Vagina (tissue), 2 donors: ENCODE results near the gene HSDL2. TPM values are rescaled to one million over a fixed set of nuclear protein-coding genes. Genes with fewer than 3 reads are reported as not detected.

Experiments
- DNase-seq, 2 donors: peaks; one replicate each; pipeline ENCODE4 v3.0.0-alpha.2; 2017; ENCODE audit errors: extremely low spot score in 2 of 2
- H3K27ac ChIP-seq: fragments of 200-600 bp; sonication (generic); one replicate; pipeline ENCODE4 v1.5.1; 2019
- H3K27me3 ChIP-seq: fragments of 200-600 bp; sonication (generic); one replicate; pipeline ENCODE4 v1.5.1; 2019
- H3K36me3 ChIP-seq, 2 donors: fragments of 200-600 bp; sonication (generic); one replicate each; pipeline ENCODE4 v1.5.1; 2017 to 2019
- H3K4me1 ChIP-seq: fragments of 200-600 bp; sonication (generic); one replicate; pipeline ENCODE4 v1.5.1; 2019
- H3K4me3 ChIP-seq, 2 donors: fragments of 200-600 bp; sonication (generic); 1 replicate in 1 of 2; 2 replicates in 1 of 2; pipeline ENCODE4 v1.5.1; 2016 to 2019
- H3K9me3 ChIP-seq: fragments of 200-600 bp; sonication (generic); one replicate; pipeline ENCODE4 v1.5.1; 2019
- POLR2A ChIP-seq, 2 donors: fragments of 450-650 bp; IDR thresholded peaks; one replicate each; pipeline ENCODE4 v1.6.1; 2017; ENCODE audit warnings: antibody characterized with exemption in 2 of 2, mild to moderate bottlenecking in 2 of 2, moderate library complexity in 2 of 2
- POLR2AphosphoS5 ChIP-seq, 2 donors: sonication (generic); formaldehyde crosslinking; IDR thresholded peaks; one replicate each; pipeline ENCODE4 v1.9.0; 2017; ENCODE audit warnings: antibody characterized with exemption in 2 of 2, mild to moderate bottlenecking in 2 of 2, low read depth in 1 of 2; ENCODE audit not compliant: insufficient read depth in 1 of 2
- intact Hi-C: fragments of 100-400 bp; cut with DNase I; formaldehyde crosslinking; loops from one replicate; pipeline ENCODE4 v1.15.1; 2023
- total RNA-seq: library from RNA; depleted of rRNA; stranded (reverse); fragments of >200 nt; gene quantifications from one replicate; pipeline ENCODE4 v1.2.3, GENCODE V29; 2016
- TF ChIP-seq, protein P1 (sequence below), 3 experiments: fragments of 450-650 bp in 2 of 3; fragments of 200-600 bp in 1 of 3; sonication (generic) in 1 of 3; IDR thresholded peaks; one replicate each; pipeline ENCODE4 v1.5.1; 2017 to 2019; ENCODE audit warnings: antibody characterized with exemption in 3 of 3, mild to moderate bottlenecking in 2 of 3, moderate library complexity in 2 of 3

The HSDL2 gene
- total RNA-seq, 1 donor from 2014 or later: 25.8 TPM

DNA sequence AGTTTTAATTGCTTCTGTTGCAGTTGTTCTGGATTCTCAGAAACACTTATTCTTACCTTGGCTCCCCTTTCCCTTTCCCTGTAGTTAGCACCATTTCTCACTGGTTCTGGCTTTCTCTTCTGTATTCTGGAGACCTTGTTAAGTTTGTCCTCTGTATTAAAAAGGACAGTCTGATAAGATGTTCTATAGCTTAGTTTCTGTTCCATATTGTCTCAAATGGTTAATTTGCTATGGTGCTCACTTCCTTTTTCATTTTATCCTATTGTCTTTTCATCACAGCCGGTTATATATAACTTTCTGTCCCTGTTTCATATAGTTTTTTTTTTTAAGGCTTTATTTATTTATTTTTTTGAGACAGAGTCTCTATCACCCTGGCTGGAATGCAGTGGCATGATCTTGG, 65.3 kb downstream of the HSDL2 start:
- Histone ChIP-seq H3K9me3 (no peaks in the 10 kb centered on the region), H3K4me1 (peaks cover 17% of the 10 kb centered on the region), H3K27ac (no peak overlapping the region), H3K36me3 (peaks cover 0 to 6% of the 10 kb centered on the region in 2 donors), H3K27me3 (no peaks in the 10 kb centered on the region), H3K4me3 (no peak overlapping the region)
- no peak for DNase-seq
- intact Hi-C loops: no loop called here
- no peak for TF ChIP-seq POLR2AphosphoS5 (IDR thresholded peaks at IDR 0.05; ENCODE audit: insufficient read depth in 1 of 2, low read depth in 1 of 2)
- TF ChIP-seq, protein P1, sequence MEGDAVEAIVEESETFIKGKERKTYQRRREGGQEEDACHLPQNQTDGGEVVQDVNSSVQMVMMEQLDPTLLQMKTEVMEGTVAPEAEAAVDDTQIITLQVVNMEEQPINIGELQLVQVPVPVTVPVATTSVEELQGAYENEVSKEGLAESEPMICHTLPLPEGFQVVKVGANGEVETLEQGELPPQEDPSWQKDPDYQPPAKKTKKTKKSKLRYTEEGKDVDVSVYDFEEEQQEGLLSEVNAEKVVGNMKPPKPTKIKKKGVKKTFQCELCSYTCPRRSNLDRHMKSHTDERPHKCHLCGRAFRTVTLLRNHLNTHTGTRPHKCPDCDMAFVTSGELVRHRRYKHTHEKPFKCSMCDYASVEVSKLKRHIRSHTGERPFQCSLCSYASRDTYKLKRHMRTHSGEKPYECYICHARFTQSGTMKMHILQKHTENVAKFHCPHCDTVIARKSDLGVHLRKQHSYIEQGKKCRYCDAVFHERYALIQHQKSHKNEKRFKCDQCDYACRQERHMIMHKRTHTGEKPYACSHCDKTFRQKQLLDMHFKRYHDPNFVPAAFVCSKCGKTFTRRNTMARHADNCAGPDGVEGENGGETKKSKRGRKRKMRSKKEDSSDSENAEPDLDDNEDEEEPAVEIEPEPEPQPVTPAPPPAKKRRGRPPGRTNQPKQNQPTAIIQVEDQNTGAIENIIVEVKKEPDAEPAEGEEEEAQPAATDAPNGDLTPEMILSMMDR (IDR thresholded peaks at IDR 0.05): no peak
- no peak for TF ChIP-seq POLR2A (IDR thresholded peaks at IDR 0.05)

DNA sequence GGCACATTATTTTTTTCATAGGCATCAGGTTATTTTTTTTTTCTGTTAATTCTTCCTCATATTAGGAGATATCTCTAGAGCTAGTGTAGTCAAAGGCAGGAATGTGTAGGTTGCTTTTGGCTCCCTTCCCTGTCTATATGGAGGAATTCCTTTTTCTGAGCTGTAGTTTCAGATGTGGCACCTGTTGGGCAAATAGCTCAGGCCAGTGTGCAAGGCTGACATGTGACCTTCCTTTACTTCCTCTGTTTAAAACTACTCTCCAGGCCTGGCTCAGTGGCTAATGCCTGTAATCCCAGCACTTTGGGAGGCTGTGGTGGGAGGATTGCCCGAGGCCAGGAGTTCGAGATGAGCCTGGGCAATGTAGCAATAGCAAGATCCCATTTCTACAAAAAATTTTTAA, 66.2 kb downstream of the HSDL2 start:
- H3K4me3 ChIP-seq: no peak overlapping the region
- intact Hi-C loops: no loop called here
- no peaks in the 10 kb centered on the region for H3K9me3 ChIP-seq
- TF ChIP-seq, protein P1 (IDR thresholded peaks at IDR 0.05): no peak
- TF ChIP-seq POLR2A (IDR thresholded peaks at IDR 0.05) (no peak), POLR2AphosphoS5 (IDR thresholded peaks at IDR 0.05; ENCODE audit: insufficient read depth in 1 of 2, low read depth in 1 of 2) (no peak)
- H3K4me1 ChIP-seq: peaks cover 17% of the 10 kb centered on the region
- peaks cover 0 to 6% of the 10 kb centered on the region in 2 donors for H3K36me3 ChIP-seq
- H3K27me3 ChIP-seq: no peaks in the 10 kb centered on the region
- no peak for DNase-seq
- H3K27ac ChIP-seq: peak overlapping the region; percentile 39

DNA sequence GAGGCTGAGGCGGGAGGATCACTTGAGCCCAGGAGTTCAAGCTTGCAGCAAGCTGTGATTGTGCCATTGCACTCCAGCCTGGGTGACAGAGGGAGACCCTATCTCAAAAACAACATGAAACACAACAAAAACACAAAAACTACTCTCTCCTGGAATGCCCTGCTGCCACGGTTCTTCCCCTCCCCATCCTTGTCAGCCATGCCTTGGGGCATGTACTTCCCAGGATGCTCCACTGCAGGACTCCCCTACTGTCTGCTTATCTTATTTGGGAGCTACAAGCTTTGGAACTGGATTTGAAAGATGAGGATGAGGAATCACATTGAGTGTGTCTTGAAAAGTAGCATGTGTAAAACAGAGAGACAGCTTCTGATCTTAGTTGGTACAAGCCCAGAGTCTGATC, 66.6 kb downstream of the HSDL2 start:
- intact Hi-C loops: no loop called here
- TF ChIP-seq POLR2AphosphoS5 (IDR thresholded peaks at IDR 0.05; ENCODE audit: insufficient read depth in 1 of 2, low read depth in 1 of 2) (no peak), POLR2A (IDR thresholded peaks at IDR 0.05) (no peak)
- TF ChIP-seq, protein P1 (IDR thresholded peaks at IDR 0.05): no peak
- no peaks in the 10 kb centered on the region for H3K27me3 ChIP-seq
- H3K27ac ChIP-seq: peak overlapping the region; percentile 39
- peaks cover 0 to 5% of the 10 kb centered on the region in 2 donors for H3K36me3 ChIP-seq
- H3K9me3 ChIP-seq: no peaks in the 10 kb centered on the region
- H3K4me1 ChIP-seq: peaks cover 17% of the 10 kb centered on the region
- no peak for DNase-seq
- H3K4me3 ChIP-seq: no peak overlapping the region

DNA sequence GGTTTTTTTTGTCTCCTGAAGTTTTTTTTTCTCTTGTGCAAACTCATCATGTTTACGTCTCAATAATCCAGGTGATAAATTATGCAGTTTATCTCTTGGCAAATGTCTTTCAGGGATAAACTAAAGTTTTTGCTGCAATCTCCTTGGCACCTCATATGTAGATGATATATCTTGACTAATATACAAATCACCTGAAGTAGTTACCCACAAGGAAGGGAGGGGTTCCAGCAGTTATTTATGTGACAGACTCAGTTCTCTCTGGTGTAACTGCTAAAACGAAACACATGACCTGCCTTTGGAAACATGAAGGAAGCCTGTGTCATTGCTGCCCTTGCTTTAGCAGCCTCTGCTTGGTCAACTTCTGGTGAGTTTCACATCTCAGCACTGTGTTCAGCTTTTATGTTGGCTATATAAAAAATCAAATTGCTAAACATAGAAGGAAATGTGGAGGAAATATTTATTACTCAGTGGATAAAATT, 67.4 kb downstream of the HSDL2 start:
- Histone ChIP-seq H3K4me3 (no peak overlapping the region), H3K4me1 (peaks cover 17% of the 10 kb centered on the region), H3K27ac (peak overlapping the region; percentile 39), H3K9me3 (no peaks in the 10 kb centered on the region), H3K36me3 (no peaks in the 10 kb centered on the region), H3K27me3 (no peaks in the 10 kb centered on the region)
- intact Hi-C loops: no loop called here
- DNase-seq: no peak
- TF ChIP-seq POLR2A (IDR thresholded peaks at IDR 0.05) (no peak), POLR2AphosphoS5 (IDR thresholded peaks at IDR 0.05; ENCODE audit: insufficient read depth in 1 of 2, low read depth in 1 of 2) (peak in 1 of 2 donors; percentile 85)

DNA sequence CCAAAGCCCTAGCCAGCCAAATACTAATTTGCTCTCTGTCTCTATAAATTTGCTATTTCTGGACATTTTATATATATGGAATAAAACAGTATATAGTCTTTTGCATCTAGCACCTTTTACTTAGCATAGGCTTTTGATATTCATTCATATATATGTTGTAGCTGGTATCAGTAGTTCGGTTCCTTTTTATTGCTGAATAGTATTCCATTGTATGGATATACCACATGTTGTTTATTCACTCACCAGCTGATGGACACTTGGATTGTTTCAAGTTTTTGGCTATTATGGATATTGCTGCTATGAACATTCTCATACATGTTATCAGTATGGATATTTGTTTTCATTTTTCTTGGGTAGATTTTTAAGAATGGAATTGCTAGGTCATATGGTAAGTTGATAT, 82.9 kb downstream of the HSDL2 start:
- Histone ChIP-seq H3K4me3 (no peak overlapping the region), H3K27me3 (no peaks in the 10 kb centered on the region), H3K9me3 (no peaks in the 10 kb centered on the region), H3K27ac (no peak overlapping the region), H3K4me1 (no peaks in the 10 kb centered on the region), H3K36me3 (peaks cover 0 to 41% of the 10 kb centered on the region in 2 donors)
- TF ChIP-seq, protein P1 (IDR thresholded peaks at IDR 0.05): no peak
- TF ChIP-seq POLR2AphosphoS5 (IDR thresholded peaks at IDR 0.05; ENCODE audit: insufficient read depth in 1 of 2, low read depth in 1 of 2) (no peak), POLR2A (IDR thresholded peaks at IDR 0.05) (no peak)
- DNase-seq: no peak
- intact Hi-C loops: no loop called here
